ENCODE results near the gene S100A8. TPM values are rescaled to one million over a fixed set of nuclear protein-coding genes. Genes with fewer than 3 reads are reported as not detected.
A peak's percentile ranks its signal among the peaks of the same experiment; 100 is the strongest.

The S100A8 gene
- polyA plus RNA-seq, 3 donors = 4,193 to 30,135 (median 27,689) TPM

- Mint-ChIP-seq H3K9me3 (peaks cover 0 to 2% (median 0%) of the 10 kb centered on the region in 7 donors), H3K27ac (no peak overlapping the region), H3K4me3 (no peak overlapping the region), H3K4me1 (peaks cover 90% of the 10 kb centered on the region), H3K36me3 (peaks cover 6 to 9% of the 10 kb centered on the region in 2 donors), H3K27me3 (ENCODE audit: low read depth in 3 of 3) (peaks cover 1 to 5% (median 4%) of the 10 kb centered on the region in 3 donors)
- H3K9ac ChIP-seq (ENCODE audit: insufficient read depth, low read length, poor library complexity, severe bottlenecking) = no peak overlapping the region
- no peak overlapping the region for H3K4me3 ChIP-seq (replicated peaks in 1 of 3; ENCODE audit: low read depth in 2 of 3, low read length in 3 of 3)
- H3K4me1 ChIP-seq (ENCODE audit: control insufficient read depth in 1 of 2, insufficient read depth in 2 of 2, low read length in 2 of 2) = peaks cover 75 to 95% of the 10 kb centered on the region in 2 donors
- TF ChIP-seq CTCF (IDR thresholded peaks at IDR 0.05) = no peak
- H4K20me1 ChIP-seq (ENCODE audit: insufficient read depth, low read length) = peaks cover 8% of the 10 kb centered on the region
- intact Hi-C loops (cut with micrococcal nuclease) = no loop called here
- no peak overlapping the region for H3K27ac ChIP-seq (ENCODE audit: low read depth in 1 of 2, low read length in 2 of 2)
- H3K27me3 ChIP-seq (ENCODE audit: control insufficient read depth in 2 of 2, insufficient read depth in 2 of 2, low read length in 2 of 2) = no peaks in the 10 kb centered on the region
- 84% methylated on average over 7 of the region's 7 CpGs for WGBS (ENCODE audit: insufficient coverage)
- H2AFZ ChIP-seq (ENCODE audit: insufficient read depth, low read depth, low read length, poor library complexity, severe bottlenecking) = no peak overlapping the region
- H3K9me3 ChIP-seq (replicated peaks in 1 of 2; ENCODE audit: control insufficient read depth in 1 of 2, insufficient read depth in 1 of 2, low read length in 2 of 2) = no peaks in the 10 kb centered on the region
- H3K79me2 ChIP-seq (ENCODE audit: insufficient read depth, low read length) = peaks cover 31% of the 10 kb centered on the region
- no peaks in the 10 kb centered on the region for H3K36me3 ChIP-seq (replicated peaks in 1 of 2; ENCODE audit: control insufficient read depth in 1 of 2, insufficient read depth in 2 of 2, low read length in 2 of 2)
- no peak overlapping the region for H3K4me2 ChIP-seq (replicated peaks; ENCODE audit: extremely low read depth, low read length, poor library complexity, severe bottlenecking)
- DNase-seq = no peak
Observed at GRCh38 chr1:153395136-153395685, 4.3 kb upstream of the S100A8 start.

- H3K4me1 ChIP-seq (ENCODE audit: control insufficient read depth in 1 of 2, insufficient read depth in 2 of 2, low read length in 2 of 2) = peaks cover 71 to 95% of the 10 kb centered on the region in 2 donors
- WGBS (ENCODE audit: insufficient coverage) = 91% methylated on average over 4 of the region's 5 CpGs
Observed at GRCh38 chr1:153394391-153394790, 3.5 kb upstream of the S100A8 start.

More at GRCh38 chr1:153394391-153394790, 3.5 kb upstream of the S100A8 start:
- Histone ChIP-seq H3K4me2 (replicated peaks; ENCODE audit: extremely low read depth, low read length, poor library complexity, severe bottlenecking) (no peak overlapping the region), H3K9me3 (replicated peaks in 1 of 2; ENCODE audit: control insufficient read depth in 1 of 2, insufficient read depth in 1 of 2, low read length in 2 of 2) (no peaks in the 10 kb centered on the region), H3K9ac (ENCODE audit: insufficient read depth, low read length, poor library complexity, severe bottlenecking) (no peak overlapping the region), H3K36me3 (replicated peaks in 1 of 2; ENCODE audit: control insufficient read depth in 1 of 2, insufficient read depth in 2 of 2, low read length in 2 of 2) (no peaks in the 10 kb centered on the region), H3K27ac (ENCODE audit: low read depth in 1 of 2, low read length in 2 of 2) (no peak overlapping the region), H2AFZ (ENCODE audit: insufficient read depth, low read depth, low read length, poor library complexity, severe bottlenecking) (no peak overlapping the region), H3K27me3 (ENCODE audit: control insufficient read depth in 2 of 2, insufficient read depth in 2 of 2, low read length in 2 of 2) (no peaks in the 10 kb centered on the region), H3K79me2 (ENCODE audit: insufficient read depth, low read length) (peaks cover 39% of the 10 kb centered on the region), H4K20me1 (ENCODE audit: insufficient read depth, low read length) (peaks cover 10% of the 10 kb centered on the region), H3K4me3 (replicated peaks in 1 of 3; ENCODE audit: low read depth in 2 of 3, low read length in 3 of 3) (no peak overlapping the region)
- peak overlapping the region in 1 of 2 donors; percentile 35 for H3K4me3 Mint-ChIP-seq
- peaks cover 90% of the 10 kb centered on the region for H3K4me1 Mint-ChIP-seq
- DNase-seq = no peak
- TF ChIP-seq CTCF (IDR thresholded peaks at IDR 0.05) = no peak
- intact Hi-C loops (cut with micrococcal nuclease) = no loop called here
- peaks cover 1 to 5% (median 4%) of the 10 kb centered on the region in 3 donors for H3K27me3 Mint-ChIP-seq (ENCODE audit: low read depth in 3 of 3)
- no peak overlapping the region for H3K27ac Mint-ChIP-seq
- H3K9me3 Mint-ChIP-seq = peaks cover 0 to 2% (median 0%) of the 10 kb centered on the region in 7 donors
- H3K36me3 Mint-ChIP-seq = peaks cover 9 to 14% of the 10 kb centered on the region in 2 donors

Measured in CD14-positive monocyte (primary cell).